NCI-H1694 (cell line): Measurements from ENCODE around the gene EOGT.
A peak's percentile ranks its signal among the peaks of the same experiment; 100 is the strongest.

Experiments used
- DNase-seq: peaks from one replicate; lab custom pipeline; 2025; lab: John Stamatoyannopoulos, UW

Gene EOGT

DNA sequence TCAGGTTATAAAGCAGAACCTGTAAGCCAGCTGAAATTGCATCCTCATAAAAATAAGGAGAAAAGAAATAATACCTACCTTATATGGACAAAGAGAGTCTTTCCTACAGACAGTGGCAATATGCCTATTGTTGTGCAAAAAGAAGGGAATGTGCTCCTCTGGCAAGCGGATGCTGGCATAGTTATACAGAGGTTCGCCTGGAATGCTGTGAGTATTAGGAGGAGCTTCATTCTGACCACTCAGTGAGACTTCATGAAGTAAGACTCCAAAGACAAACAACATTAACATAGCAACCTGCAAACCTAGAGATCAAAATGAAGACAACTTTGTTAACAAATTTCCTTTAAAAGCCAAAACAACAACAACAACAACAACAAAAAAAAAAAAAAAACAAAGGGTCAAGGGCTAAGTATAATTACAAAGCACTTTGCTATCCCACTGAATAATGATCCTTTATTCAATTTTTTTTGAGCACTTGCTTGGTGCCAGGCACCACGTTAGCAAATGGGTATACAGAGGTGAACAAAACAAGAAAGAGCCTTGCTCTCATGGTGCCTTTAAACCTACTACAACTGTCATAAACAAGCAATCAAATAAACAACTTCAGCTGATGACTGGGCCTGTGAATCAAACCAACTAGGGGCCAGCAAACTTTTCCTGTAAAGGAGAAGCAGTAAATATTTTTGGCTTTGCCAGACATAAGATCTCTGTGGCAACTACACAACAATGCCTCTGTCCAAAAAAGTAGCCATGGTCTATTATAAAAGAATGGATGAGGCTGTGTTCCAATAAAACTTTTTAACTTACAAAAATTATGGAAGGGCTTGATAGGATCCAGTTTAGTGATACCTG, 3.7 kb downstream of the EOGT start:
- DNase-seq, result no peak

GRCh38 chr3:69008980-69009379, 4.5 kb downstream of the EOGT start:
- DNase-seq, result no peak

- no peak for DNase-seq
Observed at GRCh38 chr3:69005791-69006482, 7.5 kb downstream of the EOGT start.

DNA sequence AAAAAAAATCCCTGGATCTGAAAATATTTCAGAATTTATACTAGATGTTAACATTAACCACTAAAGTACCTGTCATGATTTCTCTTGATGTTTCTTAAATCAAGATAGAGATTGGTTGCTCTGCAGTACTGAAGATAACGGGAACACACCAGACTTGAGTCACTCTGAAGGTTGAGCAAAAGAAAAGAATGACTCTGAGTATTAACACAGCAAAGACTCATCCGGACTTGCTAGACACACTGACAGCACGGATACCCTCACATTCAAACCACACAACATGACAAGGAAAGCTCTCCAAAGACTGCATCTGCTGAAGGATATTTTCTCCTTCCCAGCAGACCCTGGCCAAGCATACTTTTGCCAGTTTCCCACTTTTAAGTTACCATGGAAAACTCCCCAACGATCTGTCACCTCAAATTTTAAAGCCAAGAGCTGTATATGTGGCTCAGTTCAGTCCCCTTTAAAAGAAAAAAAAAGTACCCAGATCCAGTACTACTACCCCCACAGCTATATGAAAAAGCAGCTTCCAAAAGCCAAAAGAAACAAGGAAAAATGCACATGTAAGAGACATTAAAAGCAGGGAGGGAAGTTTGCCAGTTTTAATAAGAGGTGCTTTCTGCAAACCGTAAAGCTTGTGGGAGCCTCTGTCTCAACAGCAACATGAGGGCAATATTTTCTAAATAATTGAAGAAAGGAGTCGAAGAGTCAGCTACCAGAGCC, 8.3 kb downstream of the EOGT start:
- no peak for DNase-seq

- no peak for DNase-seq
Observed at GRCh38 chr3:69004138-69004537, 9.3 kb downstream of the EOGT start.

GRCh38 chr3:68999605-69000004, 13.9 kb downstream of the EOGT start:
- DNase-seq, result no peak

DNA sequence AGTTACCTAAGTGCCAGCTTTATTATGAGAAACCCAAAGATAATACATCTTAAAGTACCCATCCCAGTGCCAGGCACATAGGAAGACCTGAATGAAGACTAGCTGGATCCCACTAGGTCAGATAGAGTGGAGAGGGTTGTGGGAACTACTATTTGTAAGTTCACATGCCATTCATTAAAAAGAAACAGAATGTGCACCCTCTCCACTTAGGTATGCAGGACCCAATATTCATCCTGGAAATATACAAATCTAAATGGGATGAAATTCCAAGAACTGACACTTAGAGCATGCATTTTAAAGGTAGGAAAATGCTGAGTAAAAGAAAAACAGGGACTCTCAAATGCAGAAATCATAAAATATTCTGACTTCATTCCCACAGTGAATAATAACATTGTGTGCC, 14.3 kb downstream of the EOGT start:
- DNase-seq, result no peak

DNA sequence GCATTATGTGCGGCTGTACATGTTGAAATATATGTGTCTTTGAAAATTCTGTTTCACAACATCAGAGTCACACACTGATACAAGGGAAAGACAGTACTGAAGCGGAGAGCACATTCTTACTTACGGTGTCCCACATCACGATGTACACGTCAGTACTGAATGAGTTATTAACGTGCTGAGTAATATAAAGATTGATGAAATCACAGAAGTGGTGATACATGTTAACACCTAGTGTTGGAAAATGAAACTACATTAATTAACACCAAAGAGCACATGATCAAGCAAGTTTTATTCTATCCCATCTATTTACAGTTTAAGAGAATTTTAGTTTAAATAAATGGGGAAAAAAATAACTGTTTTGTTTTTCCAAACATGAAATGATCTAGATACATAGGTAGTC, 15.6 kb downstream of the EOGT start:
- DNase-seq, result no peak

- DNase-seq, result peak; percentile 2
Observed at GRCh38 chr3:68996356-68996995, 17.0 kb downstream of the EOGT start.

DNA sequence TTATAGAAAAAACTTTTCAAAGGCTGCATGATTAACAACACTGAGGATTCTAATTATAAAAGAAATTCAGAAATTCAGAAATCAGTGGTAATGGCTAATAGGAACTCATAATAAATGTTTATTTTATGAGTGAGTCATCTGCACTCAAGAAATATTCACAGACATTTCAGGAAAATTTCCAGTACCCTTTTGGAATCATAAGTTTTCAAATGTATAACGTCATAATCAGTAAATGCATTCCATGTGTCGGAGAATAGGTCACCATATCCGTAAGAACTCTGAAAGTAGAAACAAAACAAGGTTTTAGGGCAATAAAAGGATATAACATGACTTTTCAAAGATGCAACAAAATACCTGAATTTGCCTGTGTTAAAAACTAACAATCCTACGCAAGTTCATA, 24.7 kb downstream of the EOGT start:
- DNase-seq, result no peak

DNA sequence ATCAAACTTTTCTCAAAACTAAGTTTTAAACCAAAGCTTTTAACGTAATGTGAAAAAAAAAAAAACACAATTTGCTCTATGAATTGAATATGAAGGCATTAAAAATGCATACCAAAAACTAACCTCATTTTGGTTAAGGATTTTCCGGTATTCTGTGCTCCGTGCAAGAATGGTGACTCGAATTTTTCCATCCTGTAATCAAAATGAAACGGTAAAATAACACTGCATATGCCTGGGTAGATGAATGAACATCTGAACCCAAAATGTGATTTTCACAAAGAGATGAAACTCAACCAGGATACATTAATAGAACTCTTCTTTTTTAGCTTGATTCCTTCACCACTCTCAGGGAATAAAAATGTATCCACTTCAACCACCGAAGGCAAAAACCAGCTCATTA, 26.2 kb downstream of the EOGT start:
- DNase-seq, result no peak

DNA sequence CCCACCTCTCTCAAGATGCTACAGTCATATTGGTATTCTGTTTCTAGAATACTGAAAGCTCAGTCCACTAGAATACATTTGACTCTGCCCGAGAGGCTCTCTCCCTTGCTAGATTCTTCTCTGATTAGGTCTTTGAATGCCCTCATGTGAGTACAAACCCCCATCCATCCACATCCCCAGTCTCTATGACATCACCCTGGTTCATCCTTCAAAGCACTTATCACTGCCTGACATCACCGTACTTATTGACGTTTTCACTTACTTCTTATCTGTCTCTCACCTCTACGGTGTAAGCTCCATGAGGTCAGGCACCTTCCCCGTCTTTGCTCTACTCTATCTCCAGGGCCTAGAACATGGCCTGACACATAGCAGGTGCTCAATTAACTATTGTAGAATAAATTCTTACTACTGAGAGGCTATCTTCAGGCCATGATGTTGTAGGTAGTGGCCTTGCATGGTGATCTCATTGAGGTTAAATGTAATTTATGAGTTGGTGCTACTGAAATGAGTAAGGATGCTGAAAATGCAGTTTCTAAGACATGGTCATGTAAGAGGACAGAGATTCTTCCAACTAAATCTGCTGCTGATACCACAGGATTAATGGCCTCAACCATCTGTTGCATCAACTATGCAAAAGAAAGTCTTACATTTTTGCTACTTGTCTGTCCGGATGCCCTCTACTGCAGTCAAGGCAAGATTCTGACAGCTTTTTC, 26.8 kb downstream of the EOGT start:
- DNase-seq, result no peak

DNA sequence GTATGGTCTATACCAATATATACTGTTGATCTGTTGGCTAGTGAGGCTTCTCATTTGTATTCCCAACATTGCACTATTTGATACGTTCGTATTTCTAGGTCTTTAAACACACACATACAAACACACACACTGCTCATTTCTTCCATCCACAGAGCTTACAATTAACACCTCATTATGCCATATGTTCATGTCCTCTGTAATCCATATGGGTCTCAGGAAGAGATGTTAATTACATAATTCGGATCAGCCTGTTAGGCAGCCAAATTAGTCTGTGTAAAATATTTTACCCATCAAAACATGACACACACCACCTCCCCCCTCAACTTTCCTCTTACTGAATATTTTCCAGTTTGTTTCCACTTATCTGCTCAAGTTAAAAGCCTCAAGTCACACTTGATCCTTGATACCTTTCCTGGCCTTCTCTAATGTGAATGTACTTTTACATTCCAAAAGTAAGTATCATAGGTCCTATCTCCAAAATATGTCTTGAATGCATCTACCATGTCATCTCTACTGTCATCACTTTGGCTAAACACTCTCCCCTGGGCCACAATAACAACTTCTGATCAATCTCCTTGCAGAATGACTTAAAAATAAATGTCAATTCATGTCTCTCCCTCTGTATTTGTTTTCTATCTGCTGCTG, 28.2 kb downstream of the EOGT start:
- no peak for DNase-seq

DNA sequence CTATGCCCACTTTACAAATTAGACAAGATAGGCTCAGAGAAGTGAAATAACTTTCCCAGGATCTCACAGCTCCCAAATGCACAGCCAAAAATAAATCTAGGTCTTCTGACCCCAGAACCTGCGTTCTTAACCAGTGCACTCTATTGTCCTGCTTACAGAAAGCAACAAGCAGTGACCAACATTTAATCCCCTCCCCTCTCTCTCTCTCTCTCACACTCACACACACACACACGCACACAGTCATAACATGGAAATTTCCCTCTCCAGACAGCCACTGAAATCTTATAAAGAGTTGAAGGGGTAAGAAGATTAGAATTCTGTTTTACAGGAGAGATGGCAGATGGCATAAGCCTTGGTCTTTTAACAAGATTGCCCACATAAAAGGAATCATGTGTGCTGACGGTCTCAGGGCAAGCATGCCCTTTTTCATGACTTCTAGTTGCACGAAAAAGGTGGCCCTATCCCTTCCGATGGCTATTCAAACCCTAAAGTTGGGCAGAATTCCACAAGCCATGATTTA, 29.4 kb downstream of the EOGT start:
- no peak for DNase-seq

GRCh38 chr3:68977486-68978167, 35.9 kb downstream of the EOGT start:
- DNase-seq, result no peak

DNA sequence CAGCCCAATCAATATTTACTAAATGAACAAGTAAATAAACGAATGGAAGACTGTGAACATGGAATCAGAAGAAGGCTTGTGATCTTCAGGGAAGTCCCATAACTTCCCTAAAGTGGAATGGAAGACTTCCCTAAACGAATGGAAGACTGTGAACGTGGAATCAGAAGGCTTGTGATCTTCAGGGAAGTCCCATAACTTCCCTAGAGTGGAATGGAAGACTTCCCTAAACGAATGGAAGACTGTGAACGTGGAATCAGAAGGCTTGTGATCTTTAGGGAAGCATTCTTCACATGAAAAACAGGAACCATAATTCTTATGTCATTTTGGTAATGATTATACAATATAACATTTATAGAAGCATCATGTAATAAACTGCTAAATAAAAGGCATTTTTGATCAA, 38.8 kb downstream of the EOGT start:
- no peak for DNase-seq

GRCh38 chr3:68973639-68974038, 39.8 kb downstream of the EOGT start:
- no peak for DNase-seq

GRCh38 chr3:68972358-68972979, 41.0 kb downstream of the EOGT start:
- DNase-seq, result peak; percentile 18

- no peak for DNase-seq
Observed at GRCh38 chr3:68964694-68965093, 48.8 kb downstream of the EOGT start.

- no peak for DNase-seq
Observed at GRCh38 chr3:68963891-68964290, 49.6 kb downstream of the EOGT start.
